ENCODE measurements around the gene EDNRB. TPM values are rescaled to one million over a fixed set of nuclear protein-coding genes. Genes with fewer than 3 reads are reported as not detected.
A peak's percentile ranks its signal among the peaks of the same experiment; 100 is the strongest.
"Not testable (repeated sequence)": the region's sequence is repeated elsewhere in the genome, so short reads cannot be mapped to it uniquely, and the experiment has no call there.

The EDNRB gene
- 46.5 TPM for polyA plus RNA-seq (2013, experiment 1 of 2)
- polyA plus RNA-seq (2013, experiment 2 of 2): 36.2 TPM

GRCh38 chr13:77918391-77919245 lies at the start of gene EDNRB:
TSS of gene EDNRB (minus strand) at chr13:77918831. CDS start at chr13:77918573, 258 bp downstream.
- H3K9me3 ChIP-seq (ENCODE audit: control insufficient read depth, low read length): no peaks in the 10 kb centered on the region
- peak within 1 kb of the TSS; percentile 79 for H3K27ac ChIP-seq (ENCODE audit: low read depth, low read length, severe bottlenecking)
- H3K36me3 ChIP-seq (ENCODE audit: control insufficient read depth, insufficient read depth, low read length): no peaks in the 10 kb centered on the region
- H3K4me1 ChIP-seq (ENCODE audit: control insufficient read depth, insufficient read depth, low read length, poor library complexity, severe bottlenecking): peaks cover 4% of the 10 kb centered on the region
- 2 to 6% methylated on average over 43 to 46 of the region's 60 CpGs for WGBS, 2 experiments (ENCODE audit: insufficient coverage in 2 of 2)
- H3K4me3 ChIP-seq (ENCODE audit: extremely low read depth, insufficient read depth, low read length, poor library complexity, severe bottlenecking): peak within 1 kb of the TSS; percentile 58

GRCh38 chr13:77966671-77967070 lies 48.0 kb upstream of the EDNRB start:
- H3K27ac ChIP-seq (ENCODE audit: low read depth, low read length, severe bottlenecking): no peak overlapping the region
- no peak overlapping the region for H3K4me3 ChIP-seq (ENCODE audit: extremely low read depth, insufficient read depth, low read length, poor library complexity, severe bottlenecking)
- no peaks in the 10 kb centered on the region for H3K4me1 ChIP-seq (ENCODE audit: control insufficient read depth, insufficient read depth, low read length, poor library complexity, severe bottlenecking)
- H3K36me3 ChIP-seq (ENCODE audit: control insufficient read depth, insufficient read depth, low read length): no peaks in the 10 kb centered on the region
- H3K9me3 ChIP-seq (ENCODE audit: control insufficient read depth, low read length): no peaks in the 10 kb centered on the region
- no CpG with 5 or more reads among the region's 2 CpGs for WGBS, 2 experiments (ENCODE audit: insufficient coverage in 2 of 2)

- H3K4me3 ChIP-seq (ENCODE audit: extremely low read depth, insufficient read depth, low read length, poor library complexity, severe bottlenecking): no peak overlapping the region
- no peaks in the 10 kb centered on the region for H3K9me3 ChIP-seq (ENCODE audit: control insufficient read depth, low read length)
- H3K36me3 ChIP-seq (ENCODE audit: control insufficient read depth, insufficient read depth, low read length): no peaks in the 10 kb centered on the region
- H3K27ac ChIP-seq (ENCODE audit: low read depth, low read length, severe bottlenecking): peak overlapping the region; percentile 74
- H3K4me1 ChIP-seq (ENCODE audit: control insufficient read depth, insufficient read depth, low read length, poor library complexity, severe bottlenecking): no peaks in the 10 kb centered on the region
- WGBS, 2 experiments (ENCODE audit: insufficient coverage in 2 of 2): 56 to 73% methylated on average over 1 of the region's 1 CpG
Observed at GRCh38 chr13:77952737-77953136, 34.1 kb upstream of the EDNRB start.

DNA sequence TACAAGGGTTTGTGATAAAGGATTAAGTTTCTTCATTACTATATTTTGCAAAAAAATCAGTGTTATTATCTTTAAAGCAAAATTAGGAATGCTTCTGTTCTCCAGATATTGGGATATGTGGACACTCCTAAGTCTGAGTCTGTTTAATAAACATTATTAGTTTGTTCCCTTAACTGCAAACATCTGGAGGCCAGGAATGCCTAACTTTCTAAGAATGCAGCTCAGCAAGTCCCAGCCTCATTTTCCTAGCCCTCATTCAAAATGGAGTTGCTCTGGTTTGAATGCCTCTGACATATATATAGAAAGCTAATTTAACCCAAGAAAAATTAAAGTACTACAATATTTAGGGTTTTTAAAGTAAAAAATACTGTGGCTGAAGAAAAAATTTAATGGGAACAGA lies 33.6 kb upstream of the EDNRB start:
- H3K27ac ChIP-seq (ENCODE audit: low read depth, low read length, severe bottlenecking): peak overlapping the region; percentile 74

DNA sequence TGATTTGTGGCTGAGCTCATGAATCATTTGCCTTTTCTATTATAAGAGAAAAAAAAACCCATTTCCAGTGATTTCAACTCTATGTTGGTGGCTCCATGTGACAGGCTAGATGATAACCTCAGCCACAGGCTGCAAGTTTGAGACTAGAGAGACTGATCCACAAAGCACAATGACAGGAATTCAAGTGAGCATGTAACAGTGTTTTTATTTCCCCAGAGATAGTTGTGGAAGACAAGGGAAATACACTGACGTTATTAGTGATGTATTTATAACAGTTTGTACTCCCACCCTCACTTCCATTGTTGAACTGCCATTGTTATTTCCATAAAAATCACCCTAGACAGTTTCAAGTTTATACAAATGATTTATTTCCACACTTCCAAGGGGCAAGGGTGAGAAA lies 27.9 kb upstream of the EDNRB start:
- Histone ChIP-seq H3K9me3 (ENCODE audit: control insufficient read depth, low read length) (no peaks in the 10 kb centered on the region), H3K4me1 (ENCODE audit: control insufficient read depth, insufficient read depth, low read length, poor library complexity, severe bottlenecking) (no peaks in the 10 kb centered on the region), H3K27ac (ENCODE audit: low read depth, low read length, severe bottlenecking) (no peak overlapping the region), H3K4me3 (ENCODE audit: extremely low read depth, insufficient read depth, low read length, poor library complexity, severe bottlenecking) (no peak overlapping the region), H3K36me3 (ENCODE audit: control insufficient read depth, insufficient read depth, low read length) (no peaks in the 10 kb centered on the region)
- WGBS, 2 experiments (ENCODE audit: insufficient coverage in 2 of 2): no CpG with 5 or more reads among the region's 1 CpG

More for the DNA sequence above, 33.6 kb upstream of the EDNRB start:
- H3K9me3 ChIP-seq (ENCODE audit: control insufficient read depth, low read length): no peaks in the 10 kb centered on the region
- no peak overlapping the region for H3K4me3 ChIP-seq (ENCODE audit: extremely low read depth, insufficient read depth, low read length, poor library complexity, severe bottlenecking)
- no peaks in the 10 kb centered on the region for H3K36me3 ChIP-seq (ENCODE audit: control insufficient read depth, insufficient read depth, low read length)
- no peaks in the 10 kb centered on the region for H3K4me1 ChIP-seq (ENCODE audit: control insufficient read depth, insufficient read depth, low read length, poor library complexity, severe bottlenecking)

GRCh38 chr13:77935063-77935462 lies 16.4 kb upstream of the EDNRB start:
- H3K4me3 ChIP-seq (ENCODE audit: extremely low read depth, insufficient read depth, low read length, poor library complexity, severe bottlenecking); H3K4me1 ChIP-seq (ENCODE audit: control insufficient read depth, insufficient read depth, low read length, poor library complexity, severe bottlenecking); H3K36me3 ChIP-seq (ENCODE audit: control insufficient read depth, insufficient read depth, low read length); H3K9me3 ChIP-seq (ENCODE audit: control insufficient read depth, low read length); H3K27ac ChIP-seq (ENCODE audit: low read depth, low read length, severe bottlenecking): not testable (repeated sequence)
- 97 to 100% methylated on average over 1 to 4 of the region's 7 CpGs for WGBS, 2 experiments (ENCODE audit: insufficient coverage in 2 of 2)

- H3K27ac ChIP-seq (ENCODE audit: low read depth, low read length, severe bottlenecking): no peak overlapping the region
- no peak overlapping the region for H3K4me3 ChIP-seq (ENCODE audit: extremely low read depth, insufficient read depth, low read length, poor library complexity, severe bottlenecking)
- H3K36me3 ChIP-seq (ENCODE audit: control insufficient read depth, insufficient read depth, low read length): no peaks in the 10 kb centered on the region
- peaks cover 6% of the 10 kb centered on the region for H3K4me1 ChIP-seq (ENCODE audit: control insufficient read depth, insufficient read depth, low read length, poor library complexity, severe bottlenecking)
- H3K9me3 ChIP-seq (ENCODE audit: control insufficient read depth, low read length): no peaks in the 10 kb centered on the region
Observed at GRCh38 chr13:77930430-77930829, 11.8 kb upstream of the EDNRB start.

- 71% methylated on average over 1 of the region's 2 CpGs; no CpG with 5 or more reads in 1 of the 2 experiments for WGBS, 2 experiments (ENCODE audit: insufficient coverage in 2 of 2)
- peaks cover 6% of the 10 kb centered on the region for H3K4me1 ChIP-seq (ENCODE audit: control insufficient read depth, insufficient read depth, low read length, poor library complexity, severe bottlenecking)
- H3K27ac ChIP-seq (ENCODE audit: low read depth, low read length, severe bottlenecking): no peak overlapping the region
- H3K4me3 ChIP-seq (ENCODE audit: extremely low read depth, insufficient read depth, low read length, poor library complexity, severe bottlenecking): no peak overlapping the region
- H3K36me3 ChIP-seq (ENCODE audit: control insufficient read depth, insufficient read depth, low read length): no peaks in the 10 kb centered on the region
- no peaks in the 10 kb centered on the region for H3K9me3 ChIP-seq (ENCODE audit: control insufficient read depth, low read length)
Observed at GRCh38 chr13:77928909-77929308, 10.3 kb upstream of the EDNRB start.

GRCh38 chr13:77925616-77926015 lies 7.0 kb upstream of the EDNRB start:
- Histone ChIP-seq H3K36me3 (ENCODE audit: control insufficient read depth, insufficient read depth, low read length) (no peaks in the 10 kb centered on the region), H3K4me3 (ENCODE audit: extremely low read depth, insufficient read depth, low read length, poor library complexity, severe bottlenecking) (no peak overlapping the region), H3K9me3 (ENCODE audit: control insufficient read depth, low read length) (no peaks in the 10 kb centered on the region), H3K4me1 (ENCODE audit: control insufficient read depth, insufficient read depth, low read length, poor library complexity, severe bottlenecking) (peaks cover 6% of the 10 kb centered on the region), H3K27ac (ENCODE audit: low read depth, low read length, severe bottlenecking) (no peak overlapping the region)
- 93 to 99% methylated on average over 12 to 14 of the region's 14 CpGs for WGBS, 2 experiments (ENCODE audit: insufficient coverage in 2 of 2)

- no peaks in the 10 kb centered on the region for H3K9me3 ChIP-seq (ENCODE audit: control insufficient read depth, low read length)
- WGBS, 2 experiments (ENCODE audit: insufficient coverage in 2 of 2): 37 to 49% methylated on average over 6 of the region's 8 CpGs
- peaks cover 4% of the 10 kb centered on the region for H3K4me1 ChIP-seq (ENCODE audit: control insufficient read depth, insufficient read depth, low read length, poor library complexity, severe bottlenecking)
- peak overlapping the region; percentile 58 for H3K4me3 ChIP-seq (ENCODE audit: extremely low read depth, insufficient read depth, low read length, poor library complexity, severe bottlenecking)
- no peaks in the 10 kb centered on the region for H3K36me3 ChIP-seq (ENCODE audit: control insufficient read depth, insufficient read depth, low read length)
- peak overlapping the region; percentile 79 for H3K27ac ChIP-seq (ENCODE audit: low read depth, low read length, severe bottlenecking)
Observed at GRCh38 chr13:77919921-77920294, 1.3 kb upstream of the EDNRB start.

GRCh38 chr13:77919246-77919920 lies 752 bp upstream of the EDNRB start:
- Histone ChIP-seq H3K27ac (ENCODE audit: low read depth, low read length, severe bottlenecking) (peak overlapping the region; percentile 79), H3K9me3 (ENCODE audit: control insufficient read depth, low read length) (no peaks in the 10 kb centered on the region), H3K4me1 (ENCODE audit: control insufficient read depth, insufficient read depth, low read length, poor library complexity, severe bottlenecking) (peaks cover 4% of the 10 kb centered on the region), H3K36me3 (ENCODE audit: control insufficient read depth, insufficient read depth, low read length) (no peaks in the 10 kb centered on the region), H3K4me3 (ENCODE audit: extremely low read depth, insufficient read depth, low read length, poor library complexity, severe bottlenecking) (peak overlapping the region; percentile 58)
- 5 to 13% methylated on average over 26 to 27 of the region's 29 CpGs for WGBS, 2 experiments (ENCODE audit: insufficient coverage in 2 of 2)

Data from mesodermal cell (in vitro differentiated cells).